ENCODE measurements around the gene NFIB. TPM values are rescaled to one million over a fixed set of nuclear protein-coding genes. Genes with fewer than 3 reads are reported as not detected.
A peak's percentile ranks its signal among the peaks of the same experiment; 100 is the strongest.

Gene NFIB
- total and polyA plus RNA-seq, 2 of the 4 experiments (the other 2 are of a cell fraction), result 1.4 to 2.0 TPM

DNA sequence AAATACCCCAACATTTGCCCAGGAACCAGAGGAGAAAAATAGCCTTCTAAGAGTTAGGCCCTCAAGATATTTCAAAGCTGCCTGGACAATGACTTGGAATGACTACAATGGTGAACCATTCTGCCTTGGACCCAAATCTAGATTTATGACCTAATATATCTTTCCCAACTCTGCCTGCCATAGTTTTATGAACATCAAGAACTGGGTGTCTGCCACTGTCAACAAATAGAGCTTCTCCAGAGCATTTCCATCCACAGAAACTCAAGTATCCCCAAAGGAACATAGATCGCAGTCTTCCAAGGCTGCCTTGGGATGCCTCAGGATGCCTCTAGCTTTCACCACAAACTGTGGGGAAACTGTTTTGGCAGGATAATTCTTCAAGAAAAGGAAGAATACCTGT lies 48.2 kb upstream of the NFIB start:
- ChIA-PET POLR2A (ENCODE audit: unreplicated experiment) (no interaction called here), CTCF (interaction anchor here (2.4 kb wide), 1 partner anchor 9 kb away, joined by 17 read pairs; no protein-coding TSS in a partner anchor)
- H3K4me2 ChIP-seq (ENCODE audit: low read depth, low read length), result no peak overlapping the region
- peaks cover 16% of the 10 kb centered on the region for H3K27me3 ChIP-seq (ENCODE audit: control insufficient read depth, insufficient read depth, low read length)
- no peak overlapping the region for H3K23ac ChIP-seq (ENCODE audit: low read depth, low read length)
- no peak overlapping the region for H3K4me3 ChIP-seq (ENCODE audit: insufficient read depth, low read depth, low read length)
- in situ Hi-C loops (cut with MboI; ENCODE audit: low sequenced_read_pairs) (loop anchor here (5.0 kb wide), 1 partner anchor 60 kb away; no protein-coding TSS in a partner anchor), intact Hi-C loops (cut with micrococcal nuclease) (no loop called here), dilution Hi-C loops (cut with HindIII; ENCODE audit: low sequenced_read_pairs, unreplicated experiment) (no loop called here)
- H4K8ac ChIP-seq (ENCODE audit: low read depth in 2 of 2, low read length in 2 of 2), result no peak overlapping the region
- no peak overlapping the region for H2BK5ac ChIP-seq (ENCODE audit: low read depth, low read length, poor library complexity, severe bottlenecking)
- no peaks in the 10 kb centered on the region for H3K36me3 ChIP-seq (ENCODE audit: control insufficient read depth, insufficient read depth, low read length)
- H4K20me1 ChIP-seq (ENCODE audit: insufficient read depth, low read length), result no peaks in the 10 kb centered on the region
- H3K18ac ChIP-seq (ENCODE audit: low read depth, low read length), result no peak overlapping the region
- no peak overlapping the region for H2BK120ac ChIP-seq (ENCODE audit: low read depth, low read length)
- H3K56ac ChIP-seq (ENCODE audit: extremely low read depth, insufficient read depth, low read length), result no peak overlapping the region
- H2AK9ac ChIP-seq (replicated peaks; ENCODE audit: low read depth, low read length, poor library complexity), result no peak overlapping the region
- no peak overlapping the region for H2BK20ac ChIP-seq (ENCODE audit: low read depth, low read length)
- DNase-seq (peak; percentile 38), ATAC-seq (ENCODE audit: low read depth) (no peak)
- no peak overlapping the region for H3K9ac ChIP-seq (ENCODE audit: low read depth, low read length)
- H2BK15ac ChIP-seq (ENCODE audit: low read depth, low read length), result no peak overlapping the region
- H3K9me3 ChIP-seq (ENCODE audit: control insufficient read depth, insufficient read depth, low read length), result no peaks in the 10 kb centered on the region
- no peaks in the 10 kb centered on the region for H3K79me1 ChIP-seq (ENCODE audit: low read depth in 1 of 2, low read length in 2 of 2)
- no peak overlapping the region for H2AK5ac ChIP-seq (ENCODE audit: low read depth, low read length)
- no peak overlapping the region for H3K14ac ChIP-seq (replicated peaks; ENCODE audit: low read depth, low read length)
- no peak overlapping the region for H4K91ac ChIP-seq (ENCODE audit: insufficient read depth, low read depth, low read length)
- H2AFZ ChIP-seq (replicated peaks; ENCODE audit: low read length, poor library complexity), result no peak overlapping the region
- no peaks in the 10 kb centered on the region; the same call in 1 of the 2 replicates for H3K9me1 ChIP-seq (ENCODE audit: insufficient read depth, low read length)
- WGBS, 2 experiments (ENCODE audit: extremely low coverage in 2 of 2, insufficient read length in 1 of 2), result no CpG with 5 or more reads among the region's 1 CpG
- H3K4ac ChIP-seq (ENCODE audit: low read depth, low read length), result no peak overlapping the region
- TF ChIP-seq BHLHE40 (IDR thresholded peaks at IDR 0.05; ENCODE audit: low read depth, low read length) (no peak), FOS (IDR thresholded peaks at IDR 0.05; ENCODE audit: low read depth, low read length) (no peak), MAZ (IDR thresholded peaks at IDR 0.05; ENCODE audit: borderline replicate concordance, low read depth, low read length) (no peak), RFX5 (IDR thresholded peaks at IDR 0.05; ENCODE audit: low read depth, low read length) (no peak), CEBPB (IDR thresholded peaks at IDR 0.05; ENCODE audit: low read depth, low read length) (no peak), POLR2A (IDR thresholded peaks at IDR 0.05; ENCODE audit: low read depth, low read length) (no peak), MAFK (IDR thresholded peaks at IDR 0.05; ENCODE audit: low read depth, low read length) (no peak), SMC3 (IDR thresholded peaks at IDR 0.05; ENCODE audit: low read depth, low read length) (no peak), MXI1 (IDR thresholded peaks at IDR 0.05; ENCODE audit: borderline replicate concordance, low read depth, low read length) (no peak), RCOR1 (IDR thresholded peaks at IDR 0.05; ENCODE audit: insufficient replicate concordance, low read length) (no peak), RAD21 (IDR thresholded peaks at IDR 0.05; ENCODE audit: low read length) (no peak), NFE2L2 (IDR thresholded peaks at IDR 0.05; ENCODE audit: low read depth, low read length) (no peak)
- TF ChIP-seq, protein P1, sequence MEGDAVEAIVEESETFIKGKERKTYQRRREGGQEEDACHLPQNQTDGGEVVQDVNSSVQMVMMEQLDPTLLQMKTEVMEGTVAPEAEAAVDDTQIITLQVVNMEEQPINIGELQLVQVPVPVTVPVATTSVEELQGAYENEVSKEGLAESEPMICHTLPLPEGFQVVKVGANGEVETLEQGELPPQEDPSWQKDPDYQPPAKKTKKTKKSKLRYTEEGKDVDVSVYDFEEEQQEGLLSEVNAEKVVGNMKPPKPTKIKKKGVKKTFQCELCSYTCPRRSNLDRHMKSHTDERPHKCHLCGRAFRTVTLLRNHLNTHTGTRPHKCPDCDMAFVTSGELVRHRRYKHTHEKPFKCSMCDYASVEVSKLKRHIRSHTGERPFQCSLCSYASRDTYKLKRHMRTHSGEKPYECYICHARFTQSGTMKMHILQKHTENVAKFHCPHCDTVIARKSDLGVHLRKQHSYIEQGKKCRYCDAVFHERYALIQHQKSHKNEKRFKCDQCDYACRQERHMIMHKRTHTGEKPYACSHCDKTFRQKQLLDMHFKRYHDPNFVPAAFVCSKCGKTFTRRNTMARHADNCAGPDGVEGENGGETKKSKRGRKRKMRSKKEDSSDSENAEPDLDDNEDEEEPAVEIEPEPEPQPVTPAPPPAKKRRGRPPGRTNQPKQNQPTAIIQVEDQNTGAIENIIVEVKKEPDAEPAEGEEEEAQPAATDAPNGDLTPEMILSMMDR (conservative IDR thresholded peaks at IDR 0.05; ENCODE audit: low read depth, low read length), result no peak
- TF ChIP-seq, protein P2, sequence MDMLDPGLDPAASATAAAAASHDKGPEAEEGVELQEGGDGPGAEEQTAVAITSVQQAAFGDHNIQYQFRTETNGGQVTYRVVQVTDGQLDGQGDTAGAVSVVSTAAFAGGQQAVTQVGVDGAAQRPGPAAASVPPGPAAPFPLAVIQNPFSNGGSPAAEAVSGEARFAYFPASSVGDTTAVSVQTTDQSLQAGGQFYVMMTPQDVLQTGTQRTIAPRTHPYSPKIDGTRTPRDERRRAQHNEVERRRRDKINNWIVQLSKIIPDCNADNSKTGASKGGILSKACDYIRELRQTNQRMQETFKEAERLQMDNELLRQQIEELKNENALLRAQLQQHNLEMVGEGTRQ (IDR thresholded peaks at IDR 0.05; ENCODE audit: low read depth, low read length), result no peak
- H4K5ac ChIP-seq (ENCODE audit: low read depth, low read length), result no peak overlapping the region
- no TSS peak for BruUV-seq (replicated peaks)
- no peak overlapping the region for H3K27ac ChIP-seq (ENCODE audit: insufficient read depth, low read length)
- peaks cover 3% of the 10 kb centered on the region; the same call in 1 of the 2 replicates for H3K4me1 ChIP-seq (ENCODE audit: control insufficient read depth, insufficient read depth, low read length)
